Vagina (tissue), 2 donors: Measurements from ENCODE around the gene ANO10.

ENCODE experiments used
- CTCF ChIP-seq, 3 experiments: fragments of 450-650 bp in 2 of 3; fragments of 200-600 bp in 1 of 3; sonication (generic) in 1 of 3; IDR thresholded peaks; one replicate each; pipeline ENCODE4 v1.5.1; 2017 to 2019; ENCODE audit warnings: antibody characterized with exemption in 3 of 3, mild to moderate bottlenecking in 2 of 3, moderate library complexity in 2 of 3
- POLR2AphosphoS5 ChIP-seq, 2 donors: sonication (generic); formaldehyde crosslinking; IDR thresholded peaks; one replicate each; pipeline ENCODE4 v1.9.0; 2017; ENCODE audit warnings: antibody characterized with exemption in 2 of 2, mild to moderate bottlenecking in 2 of 2, low read depth in 1 of 2; ENCODE audit not compliant: insufficient read depth in 1 of 2

- TF ChIP-seq POLR2AphosphoS5 (IDR thresholded peaks at IDR 0.05; ENCODE audit: insufficient read depth in 1 of 2, low read depth in 1 of 2), result no peak
- TF ChIP-seq CTCF (IDR thresholded peaks at IDR 0.05), result no peak
These were observed 125.0 kb downstream of the ANO10 start for GRCh38 chr3:43496740-43497375.
